Vagina (tissue), 2 donors: Measurements from ENCODE around the gene ARHGAP40. TPM values are rescaled to one million over a fixed set of nuclear protein-coding genes. Genes with fewer than 3 reads are reported as not detected.

Experiments used
- DNase-seq, 2 donors: peaks; one replicate each; pipeline ENCODE4 v3.0.0-alpha.2; 2017; ENCODE audit errors: extremely low spot score in 2 of 2
- H3K27ac ChIP-seq: fragments of 200-600 bp; sonication (generic); one replicate; pipeline ENCODE4 v1.5.1; 2019
- H3K27me3 ChIP-seq: fragments of 200-600 bp; sonication (generic); one replicate; pipeline ENCODE4 v1.5.1; 2019
- H3K36me3 ChIP-seq, 2 donors: fragments of 200-600 bp; sonication (generic); one replicate each; pipeline ENCODE4 v1.5.1; 2017 to 2019
- H3K4me1 ChIP-seq: fragments of 200-600 bp; sonication (generic); one replicate; pipeline ENCODE4 v1.5.1; 2019
- H3K4me3 ChIP-seq, 2 donors: fragments of 200-600 bp; sonication (generic); 1 replicate in 1 of 2; 2 replicates in 1 of 2; pipeline ENCODE4 v1.5.1; 2016 to 2019
- H3K9me3 ChIP-seq: fragments of 200-600 bp; sonication (generic); one replicate; pipeline ENCODE4 v1.5.1; 2019
- CTCF ChIP-seq, 3 experiments: fragments of 450-650 bp in 2 of 3; fragments of 200-600 bp in 1 of 3; sonication (generic) in 1 of 3; IDR thresholded peaks; one replicate each; pipeline ENCODE4 v1.5.1; 2017 to 2019; ENCODE audit warnings: antibody characterized with exemption in 3 of 3, mild to moderate bottlenecking in 2 of 3, moderate library complexity in 2 of 3
- POLR2A ChIP-seq, 2 donors: fragments of 450-650 bp; IDR thresholded peaks; one replicate each; pipeline ENCODE4 v1.6.1; 2017; ENCODE audit warnings: antibody characterized with exemption in 2 of 2, mild to moderate bottlenecking in 2 of 2, moderate library complexity in 2 of 2
- POLR2AphosphoS5 ChIP-seq, 2 donors: sonication (generic); formaldehyde crosslinking; IDR thresholded peaks; one replicate each; pipeline ENCODE4 v1.9.0; 2017; ENCODE audit warnings: antibody characterized with exemption in 2 of 2, mild to moderate bottlenecking in 2 of 2, low read depth in 1 of 2; ENCODE audit not compliant: insufficient read depth in 1 of 2
- intact Hi-C: fragments of 100-400 bp; cut with DNase I; formaldehyde crosslinking; loops from one replicate; pipeline ENCODE4 v1.15.1; 2023
- total RNA-seq: library from RNA; depleted of rRNA; stranded (reverse); fragments of >200 nt; gene quantifications from one replicate; pipeline ENCODE4 v1.2.3, GENCODE V29; 2016

ARHGAP40 gene
- total RNA-seq, 1 donor from 2014 or later: 21.9 TPM

GRCh38 chr20:38558596-38559360, 42.8 kb upstream of the ARHGAP40 start:
- TF ChIP-seq POLR2A (IDR thresholded peaks at IDR 0.05): no peak
- intact Hi-C loops: no loop called here
- peaks cover 0 to 64% of the 10 kb centered on the region in 2 donors for H3K36me3 ChIP-seq

GRCh38 chr20:38559764-38560163, 41.8 kb upstream of the ARHGAP40 start:
- Histone ChIP-seq H3K9me3 (no peaks in the 10 kb centered on the region), H3K36me3 (peaks cover 0 to 56% of the 10 kb centered on the region in 2 donors), H3K4me1 (no peaks in the 10 kb centered on the region), H3K4me3 (no peak overlapping the region), H3K27me3 (no peaks in the 10 kb centered on the region), H3K27ac (no peak overlapping the region)
- no peak for DNase-seq
- TF ChIP-seq CTCF (IDR thresholded peaks at IDR 0.05) (no peak), POLR2AphosphoS5 (IDR thresholded peaks at IDR 0.05; ENCODE audit: insufficient read depth in 1 of 2, low read depth in 1 of 2) (no peak), POLR2A (IDR thresholded peaks at IDR 0.05) (no peak)
- intact Hi-C loops: no loop called here

More at GRCh38 chr20:38558596-38559360, 42.8 kb upstream of the ARHGAP40 start:
- Histone ChIP-seq H3K4me3 (no peak overlapping the region), H3K4me1 (no peaks in the 10 kb centered on the region), H3K9me3 (no peaks in the 10 kb centered on the region), H3K27me3 (no peaks in the 10 kb centered on the region), H3K27ac (no peak overlapping the region)
- DNase-seq: no peak

GRCh38 chr20:38563802-38564431, 37.7 kb upstream of the ARHGAP40 start:
- DNase-seq: no peak
- Histone ChIP-seq H3K4me1 (no peaks in the 10 kb centered on the region), H3K9me3 (no peaks in the 10 kb centered on the region), H3K27me3 (no peaks in the 10 kb centered on the region), H3K4me3 (no peak overlapping the region), H3K36me3 (peaks cover 0 to 60% of the 10 kb centered on the region in 2 donors), H3K27ac (no peak overlapping the region)
- TF ChIP-seq POLR2A (IDR thresholded peaks at IDR 0.05) (no peak), CTCF (IDR thresholded peaks at IDR 0.05) (no peak), POLR2AphosphoS5 (IDR thresholded peaks at IDR 0.05; ENCODE audit: insufficient read depth in 1 of 2, low read depth in 1 of 2) (no peak)
- intact Hi-C loops: no loop called here

- intact Hi-C loops: no loop called here
Observed at GRCh38 chr20:38564680-38565079, 36.9 kb upstream of the ARHGAP40 start.

More at GRCh38 chr20:38564680-38565079, 36.9 kb upstream of the ARHGAP40 start:
- Histone ChIP-seq H3K4me1 (no peaks in the 10 kb centered on the region), H3K36me3 (peaks cover 0 to 58% of the 10 kb centered on the region in 2 donors), H3K9me3 (no peaks in the 10 kb centered on the region), H3K27ac (no peak overlapping the region), H3K27me3 (no peaks in the 10 kb centered on the region), H3K4me3 (no peak overlapping the region)
- DNase-seq: no peak
- TF ChIP-seq POLR2AphosphoS5 (IDR thresholded peaks at IDR 0.05; ENCODE audit: insufficient read depth in 1 of 2, low read depth in 1 of 2): no peak
- no peak for TF ChIP-seq POLR2A (IDR thresholded peaks at IDR 0.05)
- no peak for TF ChIP-seq CTCF (IDR thresholded peaks at IDR 0.05)
